Dendritic cell treated with granulocyte-macrophage colony-stimulating factor and Interleukin-4, amounts not matched to agents 40 ng/mL and 50 ng/mL, for 4 days (primary cell): ENCODE data around the gene WWOX.

Experiments
- H3K27ac Mint-ChIP-seq: one replicate; pipeline ENCODE4 v1.8.0; 2022; ENCODE audit warnings: mild to moderate bottlenecking, mixed read lengths
- H3K27me3 Mint-ChIP-seq: one replicate; pipeline ENCODE4 v1.8.0; 2022; ENCODE audit warnings: mild to moderate bottlenecking, mixed read lengths
- H3K36me3 Mint-ChIP-seq: one replicate; pipeline ENCODE4 v1.8.0; 2022; ENCODE audit warnings: low read depth, mixed read lengths
- H3K4me1 Mint-ChIP-seq: one replicate; pipeline ENCODE4 v1.8.0; 2022; ENCODE audit warnings: low read depth, mixed read lengths
- H3K4me3 Mint-ChIP-seq: one replicate; pipeline ENCODE4 v1.8.0; 2022; ENCODE audit warnings: mild to moderate bottlenecking, moderate library complexity, mixed read lengths
- H3K9me3 Mint-ChIP-seq: one replicate; pipeline ENCODE4 v1.8.0; 2022; ENCODE audit warnings: mixed read lengths
- intact Hi-C: fragments of 100-400 bp; cut with micrococcal nuclease; formaldehyde crosslinking; loops from one replicate; pipeline ENCODE4 v1.15.0; 2022

Gene WWOX

DNA sequence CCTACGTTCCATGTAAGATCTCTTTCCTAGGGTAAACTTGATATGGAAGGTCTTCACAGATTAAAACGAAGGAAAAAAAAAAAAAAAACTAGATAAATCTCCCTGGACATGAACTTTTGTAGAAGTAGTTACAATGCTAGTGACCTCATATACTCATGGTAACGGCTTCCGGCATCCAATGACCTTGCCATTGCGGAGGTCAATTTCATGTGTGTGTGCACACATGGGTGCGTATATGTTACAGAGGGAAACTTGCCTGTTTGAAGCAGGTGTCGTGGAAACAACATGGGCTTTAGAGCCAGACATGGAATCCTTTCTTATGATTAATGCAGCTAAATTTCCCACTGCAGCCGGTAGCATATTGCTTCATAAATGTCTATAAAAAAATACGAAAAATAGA is 1065.6 kb downstream of the WWOX start:
- H3K27ac Mint-ChIP-seq, result no peak overlapping the region
- H3K4me3 Mint-ChIP-seq, result no peak overlapping the region
- no peaks in the 10 kb centered on the region for H3K36me3 Mint-ChIP-seq
- H3K27me3 Mint-ChIP-seq, result peaks cover 7% of the 10 kb centered on the region
- H3K9me3 Mint-ChIP-seq, result peaks cover 8% of the 10 kb centered on the region
- H3K4me1 Mint-ChIP-seq, result peaks cover 50% of the 10 kb centered on the region
- intact Hi-C loops, result no loop called here

GRCh38 chr16:79165506-79165905 is 1066.1 kb downstream of the WWOX start:
- intact Hi-C loops, result no loop called here
- H3K9me3 Mint-ChIP-seq, result peaks cover 8% of the 10 kb centered on the region
- H3K4me3 Mint-ChIP-seq, result no peak overlapping the region
- peaks cover 52% of the 10 kb centered on the region for H3K4me1 Mint-ChIP-seq
- no peak overlapping the region for H3K27ac Mint-ChIP-seq
- peaks cover 7% of the 10 kb centered on the region for H3K27me3 Mint-ChIP-seq
- no peaks in the 10 kb centered on the region for H3K36me3 Mint-ChIP-seq

- Mint-ChIP-seq H3K27ac (no peak overlapping the region), H3K4me1 (peaks cover 56% of the 10 kb centered on the region), H3K27me3 (peaks cover 5% of the 10 kb centered on the region), H3K9me3 (peaks cover 8% of the 10 kb centered on the region), H3K4me3 (no peak overlapping the region), H3K36me3 (no peaks in the 10 kb centered on the region)
- intact Hi-C loops, result no loop called here
Measured at GRCh38 chr16:79167893-79168292, 1068.4 kb downstream of the WWOX start.

DNA sequence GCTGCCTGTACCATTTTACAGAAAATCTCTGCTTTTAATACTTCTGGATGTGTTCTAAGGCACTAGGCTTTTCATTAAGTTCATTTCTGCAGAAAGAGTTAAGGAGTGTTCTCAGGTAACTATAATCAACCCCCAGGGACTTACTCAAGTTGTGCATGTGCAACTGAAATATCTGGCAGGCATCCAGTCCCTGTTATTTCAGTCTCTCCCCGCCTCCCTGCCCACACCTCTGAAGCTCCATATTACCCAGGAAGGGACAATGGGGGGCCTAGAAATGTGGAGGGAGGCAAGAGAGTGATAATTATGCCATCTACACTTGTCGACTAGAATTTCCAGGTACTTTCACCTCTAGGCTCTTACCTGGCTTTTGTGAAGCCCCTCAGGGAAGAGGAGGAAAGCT is 1068.9 kb downstream of the WWOX start:
- H3K9me3 Mint-ChIP-seq, result peaks cover 8% of the 10 kb centered on the region
- no peaks in the 10 kb centered on the region for H3K36me3 Mint-ChIP-seq
- H3K27ac Mint-ChIP-seq, result no peak overlapping the region
- peaks cover 3% of the 10 kb centered on the region for H3K27me3 Mint-ChIP-seq
- H3K4me1 Mint-ChIP-seq, result peaks cover 51% of the 10 kb centered on the region
- H3K4me3 Mint-ChIP-seq, result no peak overlapping the region
- intact Hi-C loops, result no loop called here

GRCh38 chr16:79169239-79169638 is 1069.8 kb downstream of the WWOX start:
- Mint-ChIP-seq H3K4me1 (peaks cover 43% of the 10 kb centered on the region), H3K36me3 (no peaks in the 10 kb centered on the region), H3K27me3 (peaks cover 3% of the 10 kb centered on the region), H3K27ac (no peak overlapping the region), H3K9me3 (peaks cover 8% of the 10 kb centered on the region), H3K4me3 (no peak overlapping the region)
- intact Hi-C loops, result no loop called here

- intact Hi-C loops, result no loop called here
- Mint-ChIP-seq H3K27ac (peak overlapping the region; percentile 54), H3K36me3 (no peaks in the 10 kb centered on the region), H3K4me1 (peaks cover 32% of the 10 kb centered on the region), H3K27me3 (peaks cover 5% of the 10 kb centered on the region), H3K4me3 (no peak overlapping the region), H3K9me3 (peaks cover 12% of the 10 kb centered on the region)
Measured at GRCh38 chr16:79170555-79171246, 1071.2 kb downstream of the WWOX start.

- Mint-ChIP-seq H3K4me3 (no peak overlapping the region), H3K9me3 (peaks cover 16% of the 10 kb centered on the region), H3K27ac (peak overlapping the region; percentile 54), H3K4me1 (peaks cover 31% of the 10 kb centered on the region), H3K36me3 (no peaks in the 10 kb centered on the region), H3K27me3 (peaks cover 7% of the 10 kb centered on the region)
- intact Hi-C loops, result no loop called here
Measured at GRCh38 chr16:79171504-79171903, 1072.0 kb downstream of the WWOX start.

- Mint-ChIP-seq H3K36me3 (no peaks in the 10 kb centered on the region), H3K27me3 (peaks cover 10% of the 10 kb centered on the region), H3K27ac (no peak overlapping the region), H3K4me1 (peaks cover 36% of the 10 kb centered on the region), H3K4me3 (no peak overlapping the region), H3K9me3 (peaks cover 16% of the 10 kb centered on the region)
- intact Hi-C loops, result no loop called here
Measured at GRCh38 chr16:79171931-79172705, 1072.7 kb downstream of the WWOX start.

GRCh38 chr16:79172976-79173500 is 1073.6 kb downstream of the WWOX start:
- intact Hi-C loops, result no loop called here
- Mint-ChIP-seq H3K27me3 (peaks cover 14% of the 10 kb centered on the region), H3K36me3 (no peaks in the 10 kb centered on the region), H3K27ac (no peak overlapping the region), H3K4me3 (no peak overlapping the region), H3K9me3 (peaks cover 10% of the 10 kb centered on the region), H3K4me1 (peaks cover 41% of the 10 kb centered on the region)

GRCh38 chr16:79173919-79174318 is 1074.5 kb downstream of the WWOX start:
- Mint-ChIP-seq H3K27me3 (peaks cover 18% of the 10 kb centered on the region), H3K4me3 (no peak overlapping the region), H3K27ac (no peak overlapping the region), H3K4me1 (peaks cover 35% of the 10 kb centered on the region), H3K36me3 (no peaks in the 10 kb centered on the region), H3K9me3 (peaks cover 9% of the 10 kb centered on the region)
- intact Hi-C loops, result no loop called here

- no peak overlapping the region for H3K27ac Mint-ChIP-seq
- peaks cover 23% of the 10 kb centered on the region for H3K27me3 Mint-ChIP-seq
- H3K9me3 Mint-ChIP-seq, result peaks cover 23% of the 10 kb centered on the region
- intact Hi-C loops, result no loop called here
- H3K4me1 Mint-ChIP-seq, result peaks cover 21% of the 10 kb centered on the region
- H3K36me3 Mint-ChIP-seq, result no peaks in the 10 kb centered on the region
- no peak overlapping the region for H3K4me3 Mint-ChIP-seq
Measured at GRCh38 chr16:79175286-79176057, 1076.0 kb downstream of the WWOX start.

GRCh38 chr16:79177018-79177417 is 1077.6 kb downstream of the WWOX start:
- Mint-ChIP-seq H3K36me3 (no peaks in the 10 kb centered on the region), H3K9me3 (peaks cover 23% of the 10 kb centered on the region), H3K4me3 (no peak overlapping the region), H3K4me1 (peaks cover 10% of the 10 kb centered on the region), H3K27ac (no peak overlapping the region), H3K27me3 (peaks cover 23% of the 10 kb centered on the region)
- intact Hi-C loops, result no loop called here

DNA sequence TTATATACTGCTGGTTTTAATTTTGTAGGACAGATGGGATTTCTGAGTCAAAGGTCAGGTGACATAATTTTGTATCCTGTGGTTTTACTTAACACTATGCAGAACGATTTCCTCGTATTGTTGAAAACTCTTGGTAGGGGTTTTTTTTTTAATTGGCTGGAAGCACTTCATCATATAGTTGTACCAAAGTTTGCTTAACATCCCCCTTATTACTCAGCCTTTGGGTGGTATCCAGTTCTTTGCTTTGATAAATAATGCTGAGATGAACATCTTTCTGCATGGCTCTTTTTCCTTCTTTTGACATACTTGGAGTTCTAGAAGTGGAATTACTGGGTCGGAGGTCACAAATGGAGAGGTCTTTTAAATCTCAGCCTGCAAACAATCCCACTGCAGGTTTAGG is 1082.0 kb downstream of the WWOX start:
- H3K4me1 Mint-ChIP-seq, result peaks cover 15% of the 10 kb centered on the region
- intact Hi-C loops, result no loop called here
- H3K36me3 Mint-ChIP-seq, result no peaks in the 10 kb centered on the region
- H3K9me3 Mint-ChIP-seq, result peaks cover 15% of the 10 kb centered on the region
- peaks cover 22% of the 10 kb centered on the region for H3K27me3 Mint-ChIP-seq
- no peak overlapping the region for H3K4me3 Mint-ChIP-seq
- no peak overlapping the region for H3K27ac Mint-ChIP-seq

DNA sequence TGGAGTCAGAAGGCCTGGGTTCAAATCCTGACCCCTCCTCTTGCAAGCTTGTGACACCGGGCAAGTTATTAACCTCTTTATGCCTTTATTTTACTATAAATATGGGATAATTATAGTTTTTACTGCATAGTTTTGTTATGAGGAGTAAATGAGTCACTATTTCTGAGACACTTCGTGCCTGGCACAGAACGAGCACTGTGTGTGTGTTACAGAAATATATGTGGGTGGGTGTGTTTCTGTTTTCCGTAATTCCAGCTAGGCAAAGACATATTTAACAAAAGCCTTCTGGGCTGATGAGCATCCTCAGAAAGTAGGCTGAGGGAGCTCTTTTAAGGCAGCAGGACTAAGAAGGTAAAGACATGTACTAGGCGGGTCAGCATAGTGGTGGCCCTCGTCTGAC is 1083.2 kb downstream of the WWOX start:
- intact Hi-C loops, result no loop called here
- Mint-ChIP-seq H3K27me3 (peaks cover 14% of the 10 kb centered on the region), H3K36me3 (no peaks in the 10 kb centered on the region), H3K4me1 (peaks cover 6% of the 10 kb centered on the region), H3K27ac (no peak overlapping the region), H3K9me3 (peaks cover 15% of the 10 kb centered on the region), H3K4me3 (no peak overlapping the region)
